HFFc6 (cell line): ENCODE measurements around the gene TOX3. TPM values are rescaled to one million over a fixed set of nuclear protein-coding genes. Genes with fewer than 3 reads are reported as not detected.
A peak's percentile ranks its signal among the peaks of the same experiment; 100 is the strongest.

Source experiments
- DNase-seq: peaks from one replicate; pipeline ENCODE4 v3.0.0-alpha.2; 2018
- H3K27ac Mint-ChIP-seq: 2 replicates; pipeline ENCODE4 v1.8.0; 2020; ENCODE audit warnings: mild to moderate bottlenecking, mixed read lengths
- H3K27me3 Mint-ChIP-seq: 2 replicates; pipeline ENCODE4 v1.8.0; 2021; ENCODE audit warnings: mild to moderate bottlenecking, moderate library complexity, mixed read lengths; ENCODE audit not compliant: insufficient read depth
- H3K36me3 Mint-ChIP-seq: 2 replicates; pipeline ENCODE4 v1.8.0; 2021; ENCODE audit warnings: low read depth, mixed read lengths
- H3K4me1 Mint-ChIP-seq: 2 replicates; pipeline ENCODE4 v1.8.0; 2020; ENCODE audit warnings: low read depth, mixed read lengths
- H3K4me3 Mint-ChIP-seq: 2 replicates; pipeline ENCODE4 v1.8.0; 2020; ENCODE audit warnings: mild to moderate bottlenecking, moderate library complexity, mixed read lengths
- H3K9me3 Mint-ChIP-seq: 2 replicates; pipeline ENCODE4 v1.8.0; 2020; ENCODE audit warnings: mild to moderate bottlenecking, mixed read lengths
- total RNA-seq, 6 experiments: library from RNA; stranded (reverse); fragmentation: NEBNext Ultra II Directional; extraction: Animal tissue kit (Norgen Biotek cat#: 25700); gene quantifications; 2 replicates in 1 of 6; 3 replicates in 5 of 6; pipeline ENCODE4 v1.2.3, GENCODE V29; 2021
- TF ChIP-seq, protein P1 (sequence below): fragments of 200-600 bp; sonication (generic); IDR thresholded peaks from 2 replicates; pipeline ENCODE4 v1.5.0; 2021; ENCODE audit warnings: antibody characterized with exemption, mild to moderate bottlenecking

The TOX3 gene
- total RNA-seq, 6 experiments from 2014 or later: not detected

DNA sequence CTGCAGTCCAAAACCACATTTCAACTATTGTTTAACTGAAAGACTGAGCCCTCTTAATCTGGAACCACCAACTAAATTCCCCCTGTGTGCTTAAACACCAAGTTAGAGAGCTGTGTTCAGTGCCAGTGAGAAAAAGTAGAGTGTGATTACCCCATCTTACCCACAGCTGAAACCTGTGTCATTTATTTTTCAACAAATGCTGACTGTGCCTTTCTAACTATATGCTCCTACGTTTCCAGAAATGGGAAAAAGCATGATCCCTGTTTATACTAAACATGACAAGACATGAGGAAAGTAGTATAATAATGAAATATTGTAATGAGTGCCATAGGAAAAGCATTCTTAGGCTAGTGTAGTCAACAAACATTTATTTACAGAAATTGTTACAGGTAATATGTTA lies 7.4 kb upstream of the TOX3 start:
- Mint-ChIP-seq H3K36me3 (no peaks in the 10 kb centered on the region), H3K27ac (no peak overlapping the region), H3K4me3 (no peak overlapping the region), H3K4me1 (no peaks in the 10 kb centered on the region), H3K27me3 (peaks cover 2% of the 10 kb centered on the region), H3K9me3 (peaks cover 18% of the 10 kb centered on the region)
- no peak for DNase-seq
- TF ChIP-seq, protein P1, sequence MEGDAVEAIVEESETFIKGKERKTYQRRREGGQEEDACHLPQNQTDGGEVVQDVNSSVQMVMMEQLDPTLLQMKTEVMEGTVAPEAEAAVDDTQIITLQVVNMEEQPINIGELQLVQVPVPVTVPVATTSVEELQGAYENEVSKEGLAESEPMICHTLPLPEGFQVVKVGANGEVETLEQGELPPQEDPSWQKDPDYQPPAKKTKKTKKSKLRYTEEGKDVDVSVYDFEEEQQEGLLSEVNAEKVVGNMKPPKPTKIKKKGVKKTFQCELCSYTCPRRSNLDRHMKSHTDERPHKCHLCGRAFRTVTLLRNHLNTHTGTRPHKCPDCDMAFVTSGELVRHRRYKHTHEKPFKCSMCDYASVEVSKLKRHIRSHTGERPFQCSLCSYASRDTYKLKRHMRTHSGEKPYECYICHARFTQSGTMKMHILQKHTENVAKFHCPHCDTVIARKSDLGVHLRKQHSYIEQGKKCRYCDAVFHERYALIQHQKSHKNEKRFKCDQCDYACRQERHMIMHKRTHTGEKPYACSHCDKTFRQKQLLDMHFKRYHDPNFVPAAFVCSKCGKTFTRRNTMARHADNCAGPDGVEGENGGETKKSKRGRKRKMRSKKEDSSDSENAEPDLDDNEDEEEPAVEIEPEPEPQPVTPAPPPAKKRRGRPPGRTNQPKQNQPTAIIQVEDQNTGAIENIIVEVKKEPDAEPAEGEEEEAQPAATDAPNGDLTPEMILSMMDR: no peak

DNA sequence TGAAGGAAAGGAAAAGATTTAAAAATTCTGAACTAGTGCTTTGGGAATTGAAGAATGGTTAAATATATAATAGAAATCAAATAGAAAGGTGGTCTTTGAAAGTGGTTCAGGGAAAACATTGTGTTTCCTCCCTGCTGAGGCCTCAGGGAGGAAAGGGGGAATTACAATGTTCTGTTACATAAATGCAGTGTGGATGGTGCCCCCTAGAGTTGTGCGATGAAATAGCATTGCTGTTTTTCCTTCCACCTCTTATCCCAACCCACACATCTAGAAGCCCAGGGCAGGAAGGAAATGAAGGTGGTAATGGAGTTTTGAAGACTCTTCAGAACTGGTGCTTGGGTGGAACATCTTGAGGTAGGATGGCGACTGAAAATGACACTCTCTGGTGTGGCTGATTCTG lies 6.4 kb upstream of the TOX3 start:
- no peak overlapping the region for H3K4me3 Mint-ChIP-seq
- no peaks in the 10 kb centered on the region for H3K4me1 Mint-ChIP-seq
- peaks cover 15% of the 10 kb centered on the region for H3K9me3 Mint-ChIP-seq
- no peak overlapping the region for H3K27ac Mint-ChIP-seq
- TF ChIP-seq, protein P1: peak; percentile 16; the same call in 1 of the 2 replicates
- H3K27me3 Mint-ChIP-seq: peaks cover 4% of the 10 kb centered on the region
- H3K36me3 Mint-ChIP-seq: no peaks in the 10 kb centered on the region
- no peak for DNase-seq

DNA sequence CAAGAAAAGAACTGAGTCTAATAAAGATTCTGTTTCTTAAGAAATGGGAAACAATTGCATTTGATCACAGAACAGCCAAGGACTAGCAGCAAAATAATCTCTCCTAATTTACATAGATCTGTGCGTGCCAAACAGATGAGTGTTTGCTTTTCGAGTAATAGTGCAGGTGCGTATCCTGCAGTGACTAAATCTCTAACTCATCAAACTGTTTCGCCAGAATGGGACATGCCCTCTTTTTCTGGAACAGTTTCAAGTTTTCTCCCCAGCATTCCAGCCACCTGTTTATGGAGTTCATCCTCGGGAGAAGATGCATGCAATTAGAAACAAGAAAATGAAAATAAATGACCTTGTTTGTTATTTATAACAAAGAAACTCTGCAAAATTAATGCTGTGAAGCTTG lies 5.7 kb upstream of the TOX3 start:
- Mint-ChIP-seq H3K4me1 (no peaks in the 10 kb centered on the region), H3K27me3 (peaks cover 10% of the 10 kb centered on the region), H3K9me3 (peaks cover 15% of the 10 kb centered on the region), H3K4me3 (no peak overlapping the region), H3K36me3 (0 out of 2 replicates have a peak, but pooled peaks cover 3% of the 10 kb centered on the region), H3K27ac (no peak overlapping the region)
- TF ChIP-seq, protein P1: no peak
- no peak for DNase-seq

DNA sequence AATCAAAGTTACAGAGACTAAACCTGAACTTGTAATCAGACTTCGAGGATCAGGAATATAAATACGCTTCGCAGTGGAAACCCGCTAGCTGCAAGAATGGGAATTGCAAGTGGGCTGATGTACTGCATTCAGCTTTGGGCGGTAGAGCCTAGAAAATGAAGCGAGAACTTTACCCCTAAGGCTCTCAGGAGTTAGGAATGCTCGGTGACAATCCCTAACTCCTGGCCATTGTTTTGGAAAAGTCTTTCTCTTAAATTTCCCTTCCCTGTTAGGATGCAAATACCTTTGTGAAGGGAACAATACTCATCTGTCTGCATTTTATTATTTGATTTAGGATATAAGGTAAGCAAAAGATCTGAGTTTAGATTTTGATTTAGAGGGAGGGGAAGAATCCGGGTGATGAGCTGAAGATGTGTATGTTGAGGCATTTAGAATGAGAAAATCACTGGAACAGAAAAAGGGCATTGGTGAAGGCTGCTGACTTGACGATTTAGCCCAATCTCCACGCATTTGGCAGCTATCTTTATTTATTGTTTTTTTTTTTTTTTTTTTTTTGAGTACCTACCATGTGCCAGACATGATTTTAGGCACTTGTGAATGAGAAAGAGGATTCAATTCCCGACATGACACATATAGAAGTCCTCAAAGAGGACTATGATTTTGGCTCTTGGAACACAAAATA lies 2.2 kb upstream of the TOX3 start:
- H3K27me3 Mint-ChIP-seq: peaks cover 19% of the 10 kb centered on the region
- H3K4me1 Mint-ChIP-seq: no peaks in the 10 kb centered on the region
- no peak overlapping the region for H3K4me3 Mint-ChIP-seq
- H3K9me3 Mint-ChIP-seq: peaks cover 7% of the 10 kb centered on the region
- H3K36me3 Mint-ChIP-seq: 0 out of 2 replicates have a peak, but pooled peaks cover 5% of the 10 kb centered on the region
- TF ChIP-seq, protein P1: peak; percentile 39
- no peak overlapping the region for H3K27ac Mint-ChIP-seq
- DNase-seq: no peak

DNA sequence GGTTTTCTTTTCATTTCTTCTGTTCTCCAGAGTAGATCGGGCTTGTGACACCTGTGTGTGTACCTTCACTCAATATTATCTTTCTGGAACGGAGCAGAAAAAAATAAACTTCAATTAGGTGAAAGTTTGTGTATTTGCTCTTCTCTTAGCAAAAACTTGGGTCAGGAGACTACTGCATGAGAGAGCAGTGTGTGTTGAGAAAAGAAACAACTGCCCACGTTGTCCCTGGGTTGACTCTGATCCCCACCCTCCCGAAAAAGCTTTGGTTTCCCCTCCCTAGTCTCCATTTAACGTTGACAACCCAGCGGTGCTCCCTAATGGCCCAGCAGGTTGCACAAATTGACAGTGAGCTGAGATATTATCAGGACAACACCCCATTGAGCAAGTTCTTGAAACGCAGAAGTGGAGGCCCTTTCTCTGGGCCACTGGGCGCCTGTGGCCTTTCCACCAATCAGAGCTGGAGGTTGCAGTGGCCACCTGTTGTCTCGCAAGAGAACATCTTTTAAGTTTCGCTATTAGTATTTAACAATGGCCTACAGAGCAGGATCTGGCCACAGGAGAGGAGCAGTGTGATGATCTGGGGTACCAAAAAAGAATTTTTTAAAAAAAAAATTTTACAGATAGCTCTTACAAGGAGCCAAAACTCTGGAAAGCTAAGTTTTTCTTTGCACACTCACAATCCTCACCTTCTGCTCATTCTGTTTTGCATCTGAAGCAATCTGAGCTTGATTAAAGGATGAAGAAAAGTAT lies 1.5 kb upstream of the TOX3 start:
- Mint-ChIP-seq H3K27ac (no peak overlapping the region), H3K4me1 (no peaks in the 10 kb centered on the region), H3K27me3 (peaks cover 19% of the 10 kb centered on the region), H3K36me3 (0 out of 2 replicates have a peak, but pooled peaks cover 5% of the 10 kb centered on the region), H3K9me3 (peaks cover under 1% of the 10 kb centered on the region), H3K4me3 (no peak overlapping the region)
- TF ChIP-seq, protein P1: no peak
- DNase-seq: no peak
